Left lobe of liver (tissue), 2 donors: Measurements from ENCODE around the gene NEDD9. TPM values are rescaled to one million over a fixed set of nuclear protein-coding genes. Genes with fewer than 3 reads are reported as not detected.

ENCODE experiments used
- ATAC-seq: fragments of 200-7000 bp; cut with Tn5 transposase; one replicate; pipeline ENCODE4 v1.9.1; 2020; ENCODE audit warnings: mild to moderate bottlenecking, moderate library complexity
- DNase-seq: peaks from one replicate; pipeline ENCODE4 v3.0.0-alpha.2; 2020; ENCODE audit warnings: low spot score
- total RNA-seq: library from RNA; stranded (reverse); gene quantifications from one replicate; pipeline ENCODE4 v1.2.1, GENCODE V29; 2021
- donor health status: DM: no; HTN: no; CAD: no; lungs with moderate emphysema.
- donor health status: DM: no; HTN: yes; CAD: no.

NEDD9 gene
- total RNA-seq, 1 donor from 2014 or later: 11.7 TPM

- DNase-seq: no peak
- ATAC-seq: no peak
Observed at GRCh38 chr6:11183761-11184362, 48.6 kb downstream of the NEDD9 start.

DNA sequence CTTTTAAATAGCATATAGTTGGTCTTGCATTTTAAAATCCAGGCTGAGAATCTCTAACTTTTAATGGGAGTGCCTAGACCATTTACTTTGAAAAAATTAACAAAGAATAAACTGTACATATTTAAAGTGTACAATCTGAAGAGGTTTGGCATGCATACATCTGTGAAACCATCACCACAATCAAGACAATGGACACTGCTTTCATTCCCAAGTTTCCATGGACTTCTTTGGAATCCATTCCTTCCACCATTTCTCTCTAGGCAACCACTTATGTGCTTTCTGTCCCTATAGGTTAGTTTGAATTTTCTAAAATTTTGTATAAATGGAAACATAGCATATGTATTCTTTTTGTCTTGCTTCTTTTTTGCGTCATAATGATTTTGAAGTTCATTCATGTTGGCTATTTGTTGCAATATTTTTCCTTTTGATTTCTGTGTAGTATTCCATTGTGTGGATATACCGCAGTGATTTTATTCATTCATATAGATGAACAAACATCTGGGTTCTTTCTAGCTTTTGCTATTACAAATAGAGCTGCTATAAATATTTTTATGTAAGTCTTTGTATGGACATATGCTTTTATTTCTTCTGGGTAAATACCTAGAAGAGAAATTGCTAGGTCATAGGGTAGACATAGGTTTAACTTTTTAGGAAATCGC is 50.9 kb downstream of the NEDD9 start:
- ATAC-seq (no peak), DNase-seq (no peak)

DNA sequence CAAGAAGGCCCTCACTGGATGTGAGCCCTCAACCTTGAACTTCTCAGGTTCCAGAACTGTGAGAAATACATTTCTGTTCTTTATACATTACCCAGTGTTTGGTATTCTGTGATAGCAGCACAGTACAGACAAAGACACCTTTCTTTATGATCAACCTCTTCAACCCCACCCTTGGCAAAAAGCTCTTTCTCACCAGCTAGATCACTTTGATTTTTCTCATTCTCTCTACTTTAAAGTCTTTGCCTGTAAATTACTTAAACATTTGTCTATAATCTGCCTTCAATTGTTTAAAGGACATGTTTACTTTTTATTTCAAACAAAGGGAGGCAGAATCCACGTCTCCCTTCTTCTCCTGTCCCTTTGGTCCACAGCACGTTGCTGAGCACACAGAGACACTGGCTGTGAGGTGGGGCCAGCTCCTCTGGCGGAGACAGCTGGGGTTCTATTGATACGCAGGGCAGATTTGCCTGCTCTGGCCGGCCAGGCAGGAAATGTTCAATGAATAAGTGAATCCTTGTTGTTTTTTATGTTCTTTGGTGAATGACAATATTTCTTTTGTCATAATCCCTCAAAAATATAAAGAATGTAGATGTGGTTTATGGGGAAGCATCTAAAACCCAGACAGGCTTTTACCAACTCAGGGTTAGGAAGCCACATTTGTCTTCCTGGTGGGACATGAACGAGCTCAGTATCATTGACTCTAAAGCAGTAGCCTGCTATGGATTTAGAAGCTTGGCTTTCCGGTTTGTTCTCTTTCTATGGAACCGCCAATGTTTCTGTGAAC is 52.9 kb downstream of the NEDD9 start:
- no peak for ATAC-seq
- no peak for DNase-seq

GRCh38 chr6:11179088-11179418 is 53.4 kb downstream of the NEDD9 start:
- ATAC-seq (no peak), DNase-seq (no peak)

DNA sequence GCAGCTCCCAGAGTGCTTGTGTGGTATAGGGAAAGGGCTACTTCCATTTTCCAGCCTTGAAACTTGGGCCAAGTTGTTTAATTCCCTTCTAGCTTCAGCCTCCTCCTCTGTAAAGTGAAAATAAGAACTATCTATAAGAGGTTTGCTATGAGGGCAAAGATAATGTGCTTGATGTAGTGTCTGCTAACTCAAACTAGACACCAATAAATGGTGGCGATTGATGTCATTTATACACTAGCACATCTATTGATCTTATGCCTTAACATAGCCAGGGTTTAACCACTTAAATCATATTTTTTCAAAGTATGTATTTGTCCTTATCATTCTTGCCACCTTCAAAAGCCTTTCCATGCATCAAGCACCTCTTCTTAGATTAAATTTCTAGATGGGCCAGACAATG is 55.2 kb downstream of the NEDD9 start:
- DNase-seq: no peak
- ATAC-seq: no peak

DNA sequence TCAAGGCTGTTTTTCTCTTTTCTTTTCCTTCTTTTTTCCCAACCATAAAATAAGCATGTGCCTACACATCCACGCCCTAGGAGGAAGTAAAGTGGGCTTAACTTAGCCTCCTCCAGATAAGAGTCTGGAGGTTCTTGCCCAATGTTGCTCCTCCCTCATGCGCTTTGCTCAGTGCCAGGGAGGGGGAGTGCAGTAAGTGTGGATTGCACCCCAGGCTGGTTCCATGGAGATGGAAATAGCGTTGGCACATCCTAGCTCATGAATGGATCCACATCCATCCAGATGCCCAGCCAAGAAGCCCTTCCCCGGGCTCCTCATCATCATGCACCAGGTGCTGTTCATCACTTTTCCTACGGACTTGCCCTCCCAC is 58.2 kb downstream of the NEDD9 start:
- DNase-seq (no peak), ATAC-seq (no peak)

DNA sequence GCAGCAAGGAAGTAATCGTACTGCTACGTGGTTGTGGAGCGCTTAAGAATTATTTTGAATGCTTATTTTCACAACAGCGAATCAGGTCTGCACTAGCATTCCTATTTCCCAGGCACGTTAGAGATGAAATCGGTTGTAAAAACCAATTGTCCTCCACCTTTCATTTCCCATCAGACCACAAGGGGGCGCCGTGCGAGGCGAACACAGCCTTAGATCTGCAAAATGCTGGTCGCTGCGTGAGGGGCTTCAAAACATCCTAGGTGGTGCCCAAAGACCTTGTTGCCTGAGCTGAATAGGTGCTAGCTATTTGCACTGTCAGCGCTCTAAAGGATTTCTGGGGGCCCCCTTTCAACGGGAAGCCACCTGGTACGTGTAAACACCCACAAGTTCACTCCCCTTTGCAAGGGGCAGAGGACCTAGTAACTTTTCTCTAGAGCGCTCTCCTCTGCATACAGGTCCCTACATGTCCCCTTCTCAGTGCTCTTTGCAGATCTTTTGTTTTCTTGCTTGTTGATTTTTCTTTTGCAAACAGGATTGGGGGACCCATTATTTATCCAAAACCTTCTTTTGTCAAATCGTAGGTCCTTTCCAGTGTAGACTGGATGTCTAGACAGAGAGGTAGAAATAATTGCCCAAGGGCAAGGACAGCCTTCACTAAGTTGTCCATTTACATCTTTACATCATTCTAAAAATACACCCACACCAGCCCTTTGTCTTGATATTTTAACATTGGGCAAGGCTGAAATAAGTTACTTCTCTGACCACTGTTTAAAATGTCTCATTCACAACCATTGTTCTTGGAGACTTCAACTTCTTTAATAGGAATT is 59.8 kb downstream of the NEDD9 start:
- ATAC-seq: peak; percentile 90

GRCh38 chr6:11171952-11172351 is 60.5 kb downstream of the NEDD9 start:
- ATAC-seq (no peak), DNase-seq (no peak)

More for the DNA sequence above, 59.8 kb downstream of the NEDD9 start:
- DNase-seq: peak; percentile 68

- DNase-seq (no peak), ATAC-seq (no peak)
Observed at GRCh38 chr6:11168091-11168635, 64.3 kb downstream of the NEDD9 start.

GRCh38 chr6:11166948-11167347 is 65.5 kb downstream of the NEDD9 start:
- no peak for DNase-seq
- ATAC-seq: no peak

GRCh38 chr6:11164717-11165646 is 67.5 kb downstream of the NEDD9 start:
- no peak for ATAC-seq
- DNase-seq: no peak

- ATAC-seq: no peak
Observed at GRCh38 chr6:11163932-11164331, 68.5 kb downstream of the NEDD9 start.

GRCh38 chr6:11162262-11162661 is 70.2 kb downstream of the NEDD9 start:
- no peak for ATAC-seq
- no peak for DNase-seq

More at GRCh38 chr6:11163932-11164331, 68.5 kb downstream of the NEDD9 start:
- no peak for DNase-seq

- no peak for DNase-seq
- ATAC-seq: no peak
Observed at GRCh38 chr6:11161031-11161956, 71.2 kb downstream of the NEDD9 start.

GRCh38 chr6:11160199-11160598 is 72.3 kb downstream of the NEDD9 start:
- ATAC-seq (no peak), DNase-seq (no peak)

DNA sequence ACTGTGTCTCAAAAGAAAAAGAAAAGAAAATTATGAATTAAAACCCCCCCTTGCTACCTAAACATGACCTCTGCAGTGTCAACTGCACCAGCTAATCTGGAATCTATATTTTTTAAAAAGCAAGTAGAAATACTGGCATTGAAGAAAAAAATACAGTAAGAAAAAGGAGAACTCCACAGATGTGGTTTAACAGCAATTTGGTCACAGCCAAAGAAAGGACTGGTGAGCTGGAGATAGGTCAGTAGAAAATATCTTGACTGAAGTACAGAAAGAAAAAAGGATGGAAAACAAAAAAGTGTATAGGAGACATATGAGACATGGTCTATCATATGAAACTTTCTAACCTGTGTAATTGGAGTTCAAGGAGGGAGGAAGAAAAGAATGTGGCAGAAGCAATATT is 76.9 kb downstream of the NEDD9 start:
- ATAC-seq (no peak), DNase-seq (no peak)

GRCh38 chr6:11153447-11153846 is 79.0 kb downstream of the NEDD9 start:
- DNase-seq (no peak), ATAC-seq (no peak)

DNA sequence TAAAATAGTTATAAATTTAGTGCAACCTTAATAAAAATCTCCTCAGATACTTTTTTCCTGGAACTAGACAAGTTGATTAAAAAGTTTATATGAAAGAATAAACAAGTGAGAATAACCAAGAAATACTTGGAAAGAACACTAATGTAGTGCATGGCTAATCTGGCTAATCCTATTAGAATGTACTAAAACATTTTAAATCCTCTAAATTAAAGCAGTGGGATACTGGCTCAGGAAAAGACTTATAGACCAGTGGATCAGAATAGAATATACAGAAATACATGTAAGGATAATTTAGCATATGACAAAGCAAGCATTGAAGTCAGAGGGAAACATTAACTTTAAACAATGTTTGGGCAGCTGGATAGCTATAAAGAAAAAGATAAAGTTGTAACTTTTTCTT is 79.9 kb downstream of the NEDD9 start:
- DNase-seq (no peak), ATAC-seq (no peak)

- ATAC-seq (no peak), DNase-seq (no peak)
Observed at GRCh38 chr6:11151488-11151887, 81.0 kb downstream of the NEDD9 start.
